Activated gamma-delta T cell treated with anti-CD3 and anti-CD28 coated beads, Interleukin-2, amount 50 U/mL, for 16 hours (primary cell): ENCODE measurements around the gene HENMT1.
A peak's percentile ranks its signal among the peaks of the same experiment; 100 is the strongest.
"Not testable (repeated sequence)": the region's sequence is repeated elsewhere in the genome, so short reads cannot be mapped to it uniquely, and the experiment has no call there.

ENCODE experiments used
- DNase-seq: peaks from one replicate; pipeline ENCODE4 v3.0.0-alpha.2; 2020; ENCODE audit warnings: low read depth

The HENMT1 gene

GRCh38 chr1:108661030-108661609, at the start of gene HENMT1:
Gene HENMT1, minus strand, starts transcription at chr1:108661093. Its CDS starts 1,209 bp downstream, at chr1:108659884.
- DNase-seq = peak; percentile 61

DNA sequence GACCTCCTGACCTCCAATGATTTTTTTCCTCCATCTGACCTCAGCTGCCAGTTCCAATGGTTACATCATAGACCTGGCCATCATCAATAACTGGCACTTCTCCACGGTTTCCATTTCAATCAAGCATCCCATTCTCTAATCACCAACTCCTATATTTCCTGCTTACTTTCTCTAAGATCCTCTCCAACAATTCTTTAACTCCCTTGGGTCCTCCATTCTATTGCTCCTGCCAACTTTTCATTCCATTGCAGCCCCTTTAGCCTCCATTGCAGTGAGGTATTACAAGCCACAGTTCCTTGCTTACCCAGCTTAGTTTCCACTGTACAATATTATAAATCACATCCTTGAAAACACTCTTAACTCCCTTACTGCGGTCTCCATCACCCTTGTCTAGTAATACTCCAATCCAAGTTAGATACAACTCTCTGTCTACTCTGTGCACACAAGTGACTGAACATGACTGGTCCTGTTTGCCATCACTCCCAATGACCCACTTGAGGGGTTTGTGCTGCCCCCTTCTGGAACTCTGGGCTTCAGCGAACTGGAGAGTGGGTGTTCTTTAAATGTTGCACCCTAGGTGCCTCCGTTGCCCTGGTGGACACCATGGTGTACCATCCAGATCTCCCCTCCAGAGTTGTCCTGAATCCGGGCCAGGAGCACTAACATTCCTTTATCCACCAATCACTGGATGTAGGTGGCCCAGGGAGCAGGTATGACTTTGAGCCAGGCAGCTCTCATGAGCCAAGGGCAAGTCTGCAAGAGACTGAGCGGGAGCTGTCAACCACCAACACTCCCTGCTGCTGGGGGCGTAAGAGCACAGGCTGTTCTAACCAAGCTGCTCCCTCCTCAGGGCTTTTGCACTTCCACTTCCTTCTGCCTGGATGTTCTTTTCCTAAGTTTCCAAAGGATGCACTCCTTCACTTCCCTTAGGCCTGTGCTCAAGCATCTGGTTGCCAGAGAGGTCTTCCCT, 48.1 kb upstream of the HENMT1 start:
- peak; percentile 24 for DNase-seq

- no peak for DNase-seq
These were observed 45.8 kb upstream of the HENMT1 start for GRCh38 chr1:108706643-108707042.

DNA sequence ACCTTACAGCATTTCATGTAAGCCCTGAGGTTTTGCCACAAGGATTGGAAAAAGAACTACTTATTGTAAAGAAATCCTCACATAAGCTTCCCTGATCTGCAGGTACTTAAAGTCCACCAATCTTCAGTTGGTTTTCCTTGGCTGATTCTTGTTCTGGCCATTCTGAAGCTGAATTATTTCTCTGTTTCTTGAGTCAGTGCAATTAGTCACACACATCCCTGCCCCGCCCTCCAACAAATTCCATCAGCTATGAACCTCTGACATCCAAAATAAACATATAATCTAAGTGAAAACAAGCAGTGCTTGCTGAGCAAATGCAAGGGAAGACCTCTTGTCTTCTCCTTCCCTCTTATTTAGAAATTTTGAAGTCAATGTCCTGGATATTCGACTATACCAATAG, 43.6 kb upstream of the HENMT1 start:
- no peak for DNase-seq

GRCh38 chr1:108703939-108704338, 43.0 kb upstream of the HENMT1 start:
- no peak for DNase-seq

- DNase-seq = not testable (repeated sequence)
These were observed 41.2 kb upstream of the HENMT1 start for GRCh38 chr1:108702109-108702508.

- no peak for DNase-seq
These were observed 40.4 kb upstream of the HENMT1 start for GRCh38 chr1:108701176-108701849.

DNA sequence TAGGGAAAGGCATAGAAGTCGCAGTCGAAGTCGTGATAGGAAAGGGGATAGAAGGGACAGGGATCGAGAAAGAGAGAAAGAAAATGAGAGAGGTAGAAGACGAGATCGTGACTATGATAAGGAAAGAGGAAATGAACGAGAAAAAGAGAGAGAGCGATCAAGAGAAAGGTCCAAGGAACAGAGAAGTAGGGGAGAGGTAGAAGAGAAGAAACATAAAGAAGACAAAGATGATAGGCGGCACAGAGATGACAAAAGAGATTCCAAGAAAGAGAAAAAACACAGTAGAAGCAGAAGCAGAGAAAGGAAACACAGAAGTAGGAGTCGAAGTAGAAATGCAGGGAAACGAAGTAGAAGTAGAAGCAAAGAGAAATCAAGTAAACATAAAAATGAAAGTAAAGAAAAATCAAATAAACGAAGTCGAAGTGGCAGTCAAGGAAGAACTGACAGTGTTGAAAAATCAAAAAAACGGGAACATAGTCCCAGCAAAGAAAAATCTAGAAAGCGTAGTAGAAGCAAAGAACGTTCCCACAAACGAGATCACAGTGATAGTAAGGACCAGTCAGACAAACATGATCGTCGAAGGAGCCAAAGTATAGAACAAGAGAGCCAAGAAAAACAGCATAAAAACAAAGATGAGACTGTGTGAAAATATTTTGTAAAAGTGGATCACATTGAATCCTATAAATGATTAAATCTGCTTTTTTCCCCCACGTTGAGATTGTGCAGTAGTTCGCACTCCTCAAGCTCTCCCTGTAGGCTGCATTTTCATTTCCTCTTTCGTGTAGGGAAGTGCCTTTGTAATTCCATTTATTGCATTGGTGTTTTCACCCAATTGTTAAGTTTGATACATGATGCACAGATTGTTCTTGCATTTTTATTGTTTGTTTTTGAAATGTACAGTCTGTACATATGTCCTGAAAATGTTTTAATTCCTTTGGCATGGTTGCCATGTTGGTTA, 38.8 kb upstream of the HENMT1 start:
- no peak for DNase-seq

DNA sequence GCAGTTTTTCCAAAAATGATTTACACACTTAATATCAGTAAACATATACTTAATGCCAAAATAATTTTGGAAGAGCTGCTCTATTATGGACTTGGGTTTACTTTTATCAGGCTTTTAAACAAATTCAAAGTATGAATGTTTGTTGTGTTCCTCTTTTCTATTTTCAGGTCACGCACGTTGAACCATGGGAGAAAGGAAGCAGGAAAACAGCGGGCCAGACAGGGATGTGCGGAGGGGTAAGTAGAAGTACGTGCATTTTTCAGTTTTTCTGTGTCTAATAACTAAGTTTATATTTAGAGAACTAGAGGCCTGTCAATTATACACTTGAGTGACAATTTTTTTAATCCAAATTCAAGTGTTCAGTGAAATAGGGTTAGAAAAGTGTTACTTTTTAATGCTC, 34.6 kb upstream of the HENMT1 start:
- DNase-seq = no peak

DNA sequence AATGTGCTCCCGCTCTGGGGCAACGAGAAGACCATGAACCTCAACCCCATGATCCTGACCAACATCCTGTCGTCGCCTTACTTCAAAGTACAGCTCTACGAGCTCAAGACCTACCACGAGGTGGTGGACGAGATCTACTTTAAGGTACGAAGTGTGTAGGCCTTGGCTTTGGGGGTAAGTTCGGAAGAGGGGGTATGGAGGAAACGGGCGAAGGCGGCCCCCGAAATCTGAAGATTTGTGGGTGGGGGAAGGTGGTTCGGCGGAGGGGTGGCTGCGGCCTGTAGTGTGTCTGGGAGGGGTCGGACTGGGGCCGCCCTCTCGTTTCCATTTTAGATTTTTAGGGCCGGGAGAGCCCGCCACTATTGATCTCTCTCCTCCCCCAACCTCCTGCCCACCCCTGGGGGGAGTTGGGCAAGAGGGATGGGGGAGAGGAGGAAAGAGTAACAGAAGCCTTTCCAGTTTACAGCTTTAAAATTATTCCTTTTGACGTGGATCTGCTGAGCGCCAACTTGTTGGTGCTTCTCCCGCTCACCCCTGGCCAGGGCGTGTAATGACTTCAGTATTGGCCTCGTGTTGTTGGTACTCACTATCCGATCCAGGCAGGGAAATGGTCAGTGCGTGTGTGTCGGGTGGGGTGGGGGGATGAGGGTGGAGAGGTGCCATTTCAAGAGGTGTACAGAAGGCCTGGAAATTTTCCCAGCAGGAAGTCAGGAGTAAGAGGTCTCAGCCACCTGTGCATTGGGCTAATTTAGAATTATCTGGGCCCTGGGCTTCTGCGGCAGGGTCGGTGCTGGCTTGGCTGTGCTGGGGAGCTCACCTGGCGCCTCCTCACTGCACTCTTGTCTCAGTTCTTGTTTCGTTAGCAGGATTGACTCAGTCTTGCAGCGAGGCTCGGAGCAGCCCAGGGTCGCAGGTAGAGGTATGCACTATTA, 32.1 kb upstream of the HENMT1 start:
- peak; percentile 68 for DNase-seq

GRCh38 chr1:108691942-108692723, 31.2 kb upstream of the HENMT1 start, which contains the start of gene PRPF38B:
Gene PRPF38B, plus strand, starts transcription at chr1:108692310. Its CDS starts 282 bp downstream, at chr1:108692592.
- peak; percentile 91 for DNase-seq

- no peak for DNase-seq
These were observed 30.4 kb upstream of the HENMT1 start for GRCh38 chr1:108691128-108691941.

DNA sequence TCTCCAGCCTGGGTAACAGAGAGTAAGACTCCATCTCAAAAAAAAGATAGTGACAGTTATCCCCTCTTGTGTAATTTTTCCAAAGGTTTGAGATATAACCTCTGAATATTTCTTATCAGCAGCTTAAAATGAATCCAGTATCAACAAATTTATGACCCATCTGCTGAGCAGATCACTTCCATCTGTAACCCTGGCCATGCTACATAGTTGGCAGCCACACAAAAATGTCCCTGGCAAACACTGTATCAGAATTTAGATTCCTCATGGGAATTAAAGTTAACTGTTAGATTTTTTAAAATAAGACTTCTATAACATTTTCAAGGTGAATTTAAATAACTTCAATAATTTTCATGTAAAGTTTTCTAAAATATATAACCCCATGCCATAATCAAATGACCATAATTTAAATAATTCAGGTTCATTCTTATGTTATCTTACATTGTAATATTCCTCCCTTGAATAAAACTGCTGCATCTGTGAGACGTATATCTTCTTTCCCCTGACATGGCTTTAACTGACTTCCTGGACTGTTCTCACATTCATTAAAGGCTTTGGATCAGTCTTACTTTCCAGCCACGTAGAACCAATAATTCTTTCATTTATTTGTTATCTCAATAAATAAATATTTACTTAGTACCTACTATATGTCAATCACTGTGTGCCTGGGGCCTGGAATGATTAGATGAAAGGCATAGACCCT, 25.9 kb upstream of the HENMT1 start:
- no peak for DNase-seq

DNA sequence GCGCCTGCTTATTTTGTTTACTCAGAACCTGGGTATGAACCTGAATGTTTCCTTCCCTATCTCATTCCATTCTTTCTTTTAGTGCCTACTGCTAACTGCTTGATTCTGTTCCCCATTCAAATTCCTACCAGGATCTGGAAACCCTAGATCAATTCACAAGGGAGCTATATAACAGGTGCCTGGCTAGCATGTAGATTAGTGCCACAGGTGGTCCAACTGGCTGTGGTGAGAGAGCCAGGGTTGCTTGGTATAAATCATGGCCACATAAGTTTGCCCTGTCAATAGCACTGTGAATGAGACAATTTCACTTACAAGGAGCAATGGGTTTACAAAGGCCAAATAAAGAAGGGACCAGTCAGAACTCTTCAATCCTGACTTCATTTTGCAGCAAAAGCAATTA, 24.6 kb upstream of the HENMT1 start:
- no peak for DNase-seq

DNA sequence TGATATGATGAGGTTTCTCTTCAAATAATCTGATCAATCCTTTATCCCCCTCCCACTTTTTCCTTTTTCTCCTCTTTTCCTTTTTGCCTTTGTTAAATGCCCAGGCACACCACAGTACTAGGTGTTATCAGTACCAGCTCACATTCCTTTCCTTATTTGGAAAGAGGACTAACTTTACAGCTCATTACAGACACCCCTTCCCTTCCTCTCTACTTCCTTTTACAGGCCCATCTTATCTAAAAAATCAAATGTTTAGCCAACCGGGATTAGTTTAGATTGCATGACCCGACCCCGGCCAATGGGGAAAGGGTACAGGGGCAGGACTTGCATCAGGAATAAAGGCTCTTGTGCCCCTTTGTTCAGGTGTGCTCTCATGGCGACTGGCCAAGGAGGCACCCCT, 20.8 kb upstream of the HENMT1 start:
- DNase-seq = not testable (repeated sequence)

DNA sequence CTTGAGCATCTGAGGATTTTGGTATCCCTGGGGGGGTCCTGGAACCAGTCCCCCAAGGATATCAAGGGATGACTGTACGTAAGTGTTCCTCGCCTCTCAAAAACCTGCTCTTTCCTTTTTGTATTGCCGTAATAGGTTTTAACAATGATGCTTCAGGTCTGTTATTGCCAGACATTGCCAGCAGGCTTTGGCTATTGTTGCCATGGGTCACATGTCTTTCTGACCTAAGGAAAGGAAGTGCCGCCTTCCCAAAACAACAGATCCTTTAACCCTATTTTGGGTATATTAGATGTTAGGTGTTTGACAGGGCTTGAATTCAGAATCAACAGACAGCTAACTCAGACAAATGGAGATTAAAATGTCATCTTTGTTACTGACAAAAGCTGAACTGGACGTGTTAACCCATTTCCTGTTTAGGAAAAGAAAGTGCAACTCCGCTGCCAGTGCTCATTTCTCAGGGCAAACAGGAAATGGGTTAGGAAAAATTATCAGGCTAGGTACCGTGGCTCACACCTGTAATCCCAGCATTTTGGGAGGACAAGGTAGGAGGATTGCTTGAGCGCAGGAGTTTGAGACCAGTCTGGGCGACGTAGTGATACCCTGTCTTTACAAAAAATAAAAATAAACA, 18.8 kb upstream of the HENMT1 start:
- DNase-seq = no peak

- DNase-seq = no peak
These were observed 17.8 kb upstream of the HENMT1 start for GRCh38 chr1:108678706-108679105.

GRCh38 chr1:108671143-108671542, 10.2 kb upstream of the HENMT1 start:
- DNase-seq = no peak
